HepG2 (cell line): ENCODE results near the gene UGT3A2. TPM values are rescaled to one million over a fixed set of nuclear protein-coding genes. Genes with fewer than 3 reads are reported as not detected.

Experiments used
- ATAC-seq: fragments of 200-7000 bp; cut with Tn5 transposase; 3 replicates; pipeline ENCODE4 v1.9.1; 2020; ENCODE audit warnings: mild to moderate bottlenecking, moderate library complexity
- BruUV-seq: library from RNA; stranded (reverse); fragments of 400-500 nt; replicated peaks from 2 replicates; lab custom pipeline; 2021; lab: Mats Ljungman, UMichigan
- CTCF ChIA-PET: fragments of 300-600 bp; formaldehyde crosslinking; extraction: SDS; loops from one replicate; lab custom pipeline; 2021; ENCODE audit warnings: low total read pairs, inconsistent platforms, low intra/inter-chr PET ratio; lab: Yijun Ruan, JAX
- POLR2A ChIA-PET: fragments of 350-600 bp; sonication (Branson Sonifier 250); formaldehyde crosslinking; loops from one replicate; lab custom pipeline; 2020; ENCODE audit warnings: antibody characterized with exemption, inconsistent platforms; lab: Yijun Ruan, JAX
- DNase-seq: peaks from one replicate; pipeline ENCODE4 v3.0.0-alpha.2; 2015; ENCODE audit warnings: low spot score
- FAIRE-seq: peaks from 3 replicates; lab custom pipeline; 2011; peaks lifted over from hg19 to GRCh38; lab: Jason Lieb, UNC
- H2AFZ ChIP-seq: one replicate; pipeline ENCODE4 v1.6.1; 2011; ENCODE audit warnings: low read length, inconsistent platforms
- H3K27ac ChIP-seq: fragments of 300-600 bp; 3 replicates; pipeline ENCODE4 v1.8.0; 2011; ENCODE audit warnings: mixed run types, mild to moderate bottlenecking, mixed read lengths, low read length, inconsistent platforms; ENCODE audit not compliant: insufficient read depth; ENCODE audit errors: extremely low read length
- H3K27me3 ChIP-seq, 2 experiments: fragments of 200-600 bp in 1 of 2; 2 replicates in 1 of 2; 3 replicates in 1 of 2; pipeline versions ENCODE4 v1.6.0 to v1.8.0; 2011; ENCODE audit warnings: low read length in 2 of 2, mild to moderate bottlenecking in 2 of 2, moderate library complexity in 2 of 2, inconsistent platforms in 1 of 2; ENCODE audit not compliant: insufficient read depth in 2 of 2, control insufficient read depth in 1 of 2
- H3K36me3 ChIP-seq, 2 experiments: fragments of 200-600 bp in 1 of 2; replicated peaks in 1 of 2; 2 replicates in 1 of 2; 3 replicates in 1 of 2; pipeline versions ENCODE4 v1.5.1 to v1.8.0; 2011; ENCODE audit warnings: low read length in 2 of 2, inconsistent platforms in 1 of 2; ENCODE audit not compliant: insufficient read depth in 2 of 2, control insufficient read depth in 1 of 2
- H3K4me1 ChIP-seq: 2 replicates; pipeline ENCODE4 v1.5.1; 2012; ENCODE audit warnings: low read length, inconsistent platforms; ENCODE audit not compliant: insufficient read depth
- H3K4me2 ChIP-seq: 2 replicates; pipeline ENCODE4 v1.6.0; 2011; ENCODE audit warnings: low read depth, low read length, inconsistent platforms
- H3K4me3 ChIP-seq, 3 experiments: fragments of 200-600 bp in 1 of 3; sonication (generic), shearing (Covaris generic) in 1 of 3; replicated peaks in 1 of 3; 2 replicates each; pipeline ENCODE4 v1.5.1; 2011 to 2016; ENCODE audit warnings: low read length in 3 of 3, inconsistent platforms in 2 of 3, low read depth in 2 of 3, mild to moderate bottlenecking in 2 of 3, control low read depth in 1 of 3, mixed read lengths in 1 of 3; ENCODE audit not compliant: insufficient read depth in 1 of 3
- H3K79me2 ChIP-seq: one replicate; pipeline ENCODE4 v1.6.1; 2011; ENCODE audit warnings: low read length, inconsistent platforms; ENCODE audit not compliant: insufficient read depth
- H3K9ac ChIP-seq: 2 replicates; pipeline ENCODE4 v1.6.0; 2011; ENCODE audit warnings: mild to moderate bottlenecking, low read depth, low read length, inconsistent platforms; ENCODE audit not compliant: insufficient read depth
- H3K9me3 ChIP-seq: 2 replicates; pipeline ENCODE4 v1.5.1; 2012; ENCODE audit warnings: mild to moderate bottlenecking, low read length
- H4K20me1 ChIP-seq: 2 replicates; pipeline ENCODE4 v1.6.0; 2011; ENCODE audit warnings: inconsistent platforms, mild to moderate bottlenecking, low read length, moderate library complexity; ENCODE audit not compliant: insufficient read depth
- ATF7 ChIP-seq, 2 experiments: fragments of 450-650 bp in 1 of 2; sonication (generic) in 1 of 2; formaldehyde crosslinking in 1 of 2; IDR thresholded peaks; 2 replicates each; pipeline versions ENCODE4 v1.4.0 to v1.6.1; 2016 to 2020; ENCODE audit warnings: antibody characterized with exemption in 1 of 2, mild to moderate bottlenecking in 1 of 2, missing genetic modification reagents in 1 of 2
- FOXA1 ChIP-seq, 2 experiments: fragments of 450-650 bp in 1 of 2; sonication (generic) in 1 of 2; formaldehyde crosslinking in 1 of 2; IDR thresholded peaks; 2 replicates each; pipeline versions ENCODE4 v1.4.0 to v1.6.1; 2016 to 2020; ENCODE audit warnings: missing genetic modification reagents in 1 of 2
- KLF6 ChIP-seq: IDR thresholded peaks from 2 replicates; pipeline ENCODE4 v1.8.0; 2016; ENCODE audit warnings: missing biosample characterization, missing genetic modification reagents
- MTA3 ChIP-seq: sonication (generic); formaldehyde crosslinking; IDR thresholded peaks from 2 replicates; pipeline ENCODE4 v1.4.0; 2020; ENCODE audit warnings: missing genetic modification reagents
- TRIM24 ChIP-seq: sonication (generic); formaldehyde crosslinking; IDR thresholded peaks from 2 replicates; pipeline ENCODE4 v1.8.0; 2022; ENCODE audit warnings: mild to moderate bottlenecking, missing genetic modification reagents
- ZNF207 ChIP-seq: fragments of 450-650 bp; IDR thresholded peaks from 2 replicates; pipeline ENCODE4 v1.6.1; 2016; ENCODE audit warnings: antibody characterized with exemption, borderline replicate concordance
- ZNF674 ChIP-seq: sonication (generic); formaldehyde crosslinking; IDR thresholded peaks from 2 replicates; pipeline ENCODE4 v1.5.0; 2020; ENCODE audit warnings: low read depth, mild to moderate bottlenecking, missing genetic modification reagents
- ZSCAN12 ChIP-seq: sonication (generic); formaldehyde crosslinking; IDR thresholded peaks from 2 replicates; pipeline ENCODE4 v1.9.0; 2021; ENCODE audit warnings: mild to moderate bottlenecking, missing genetic modification reagents
- WGBS: methylation state at CpG from one replicate; pipeline ENCODE4 v1.1.6; 2017; ENCODE audit warnings: low lambda C conversion rate; 5-methylcytosine and 5-hydroxymethylcytosine counted together
- in situ Hi-C: cut with HindIII; loops from 2 replicates; pipeline ENCODE4 v1.10.0; 2017; ENCODE audit warnings: low pct_unique_long_range_greater_than_20kb; ENCODE audit not compliant: extremely low pct_ligation_motif_present
- intact Hi-C: fragments of 100-400 bp; cut with micrococcal nuclease; formaldehyde crosslinking; loops from one replicate; pipeline ENCODE4 v1.10.0; 2022; ENCODE audit not compliant: unreplicated experiment
- polyA plus RNA-seq, 8 experiments: library from polyadenylated mRNA; depleted of rRNA in 3 of 8; stranded (reverse) in 7 of 8; unstranded in 1 of 8; fragments of >200 nt; fragmentation: Illumina TruSeq in 4 of 8; extraction: Trizol in 4 of 8; gene quantifications; 2 replicates each; pipeline versions ENCODE4 v1.2.1 to v1.2.3, GENCODE V29; 2011 to 2016; ENCODE audit warnings: low read depth in 4 of 8, missing spikeins in 1 of 8, mixed read lengths in 1 of 8; ENCODE audit not compliant: insufficient read depth in 1 of 8
- total RNA-seq, 5 experiments: library from RNA; depleted of rRNA; stranded (reverse); fragments of >200 nt; fragmentation: Illumina TruSeq; extraction: Trizol; gene quantifications; 2 replicates each; pipeline ENCODE4 v1.2.3, GENCODE V29; 2016; ENCODE audit warnings: low read depth in 1 of 5
- TF ChIP-seq, protein P1 (sequence below): sonication (generic); formaldehyde crosslinking; IDR thresholded peaks from 2 replicates; pipeline ENCODE4 v1.8.0; 2022; ENCODE audit warnings: low read depth, missing genetic modification reagents
- TF ChIP-seq, protein P2 (sequence below): sonication (generic); formaldehyde crosslinking; IDR thresholded peaks from 2 replicates; pipeline ENCODE4 v1.4.0; 2020; ENCODE audit warnings: missing genetic modification reagents
- TF ChIP-seq, protein P3 (sequence below), 2 experiments: sonication (generic) in 1 of 2; formaldehyde crosslinking in 1 of 2; IDR thresholded peaks; 2 replicates each; pipeline versions ENCODE4 v1.4.0 to v1.6.1; 2016 to 2020; ENCODE audit warnings: borderline replicate concordance in 1 of 2, low read depth in 1 of 2, mild to moderate bottlenecking in 1 of 2, missing genetic modification reagents in 1 of 2

Gene UGT3A2
- total and polyA plus RNA-seq, 2 of the 13 experiments (the other 11 are each of a cell fraction or from before 2014, with no cell fraction given) = not detected

DNA sequence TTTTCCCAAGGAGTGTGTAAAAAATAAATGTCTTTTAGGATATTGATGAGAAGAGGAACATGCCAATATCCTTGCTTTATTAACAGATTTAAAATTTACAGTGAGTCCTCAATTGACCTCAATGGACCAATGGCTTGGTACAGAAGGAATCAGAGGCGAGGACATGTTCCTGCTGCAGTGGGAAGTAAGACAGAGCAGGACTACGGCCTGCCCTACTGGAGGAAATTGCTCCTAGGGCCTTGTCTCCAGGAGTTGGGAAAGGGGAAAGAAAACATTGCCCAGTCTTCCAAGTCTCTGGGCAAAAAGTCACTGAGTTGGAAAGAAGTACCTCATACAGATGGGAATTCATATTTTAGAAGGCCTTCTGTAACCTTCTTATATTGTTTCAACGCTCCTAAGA lies 33.1 kb upstream of the UGT3A2 start:
- CTCF ChIA-PET = no interaction called here
- FAIRE-seq (no peak), ATAC-seq (no peak), DNase-seq (no peak)
- in situ Hi-C loops = no loop called here
- Histone ChIP-seq H3K9me3 (no peaks in the 10 kb centered on the region), H3K9ac (no peak overlapping the region), H3K79me2 (no peaks in the 10 kb centered on the region), H3K36me3 (no peaks in the 10 kb centered on the region), H3K4me2 (no peak overlapping the region), H3K27ac (no peak overlapping the region), H2AFZ (no peak overlapping the region), H3K4me3 (no peak overlapping the region), H3K4me1 (no peaks in the 10 kb centered on the region), H4K20me1 (no peaks in the 10 kb centered on the region), H3K27me3 (no peaks in the 10 kb centered on the region)
- POLR2A ChIA-PET = no interaction called here
- TF ChIP-seq ZNF674 (CRISPR knock-in tag) (no peak), TRIM24 (CRISPR knock-in tag) (no peak), MTA3 (CRISPR knock-in tag) (no peak), FOXA1 (IDR thresholded peaks at IDR 0.05) (no peak), FOXA1 (CRISPR knock-in tag; IDR thresholded peaks at IDR 0.05) (no peak), ATF7 (IDR thresholded peaks at IDR 0.05) (no peak), ATF7 (CRISPR knock-in tag; IDR thresholded peaks at IDR 0.05) (no peak), ZSCAN12 (CRISPR knock-in tag) (no peak), ZNF207 (no peak), KLF6 (CRISPR knock-in tag) (no peak)
- TF ChIP-seq, protein P1, sequence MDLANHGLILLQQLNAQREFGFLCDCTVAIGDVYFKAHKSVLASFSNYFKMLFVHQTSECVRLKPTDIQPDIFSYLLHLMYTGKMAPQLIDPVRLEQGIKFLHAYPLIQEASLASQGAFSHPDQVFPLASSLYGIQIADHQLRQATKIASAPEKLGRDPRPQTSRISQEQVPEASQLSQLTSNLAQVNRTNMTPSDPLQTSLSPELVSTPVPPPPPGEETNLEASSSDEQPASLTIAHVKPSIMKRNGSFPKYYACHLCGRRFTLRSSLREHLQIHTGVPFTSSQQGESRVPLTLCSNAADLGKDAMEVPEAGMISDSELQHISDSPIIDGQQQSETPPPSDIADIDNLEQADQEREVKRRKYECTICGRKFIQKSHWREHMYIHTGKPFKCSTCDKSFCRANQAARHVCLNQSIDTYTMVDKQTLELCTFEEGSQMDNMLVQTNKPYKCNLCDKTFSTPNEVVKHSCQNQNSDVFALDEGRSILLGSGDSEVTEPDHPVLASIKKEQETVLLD (CRISPR knock-in tag) = no peak
- TF ChIP-seq, protein P2, sequence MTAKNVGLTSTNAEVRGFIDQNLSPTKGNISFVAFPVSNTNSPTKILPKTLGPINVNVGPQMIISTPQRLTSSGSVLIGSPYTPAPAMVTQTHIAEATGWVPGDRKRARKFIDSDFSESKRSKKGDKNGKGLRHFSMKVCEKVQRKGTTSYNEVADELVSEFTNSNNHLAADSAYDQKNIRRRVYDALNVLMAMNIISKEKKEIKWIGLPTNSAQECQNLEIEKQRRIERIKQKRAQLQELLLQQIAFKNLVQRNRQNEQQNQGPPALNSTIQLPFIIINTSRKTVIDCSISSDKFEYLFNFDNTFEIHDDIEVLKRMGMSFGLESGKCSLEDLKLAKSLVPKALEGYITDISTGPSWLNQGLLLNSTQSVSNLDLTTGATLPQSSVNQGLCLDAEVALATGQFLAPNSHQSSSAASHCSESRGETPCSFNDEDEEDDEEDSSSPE (CRISPR knock-in tag) = no peak
- TF ChIP-seq, protein P3, sequence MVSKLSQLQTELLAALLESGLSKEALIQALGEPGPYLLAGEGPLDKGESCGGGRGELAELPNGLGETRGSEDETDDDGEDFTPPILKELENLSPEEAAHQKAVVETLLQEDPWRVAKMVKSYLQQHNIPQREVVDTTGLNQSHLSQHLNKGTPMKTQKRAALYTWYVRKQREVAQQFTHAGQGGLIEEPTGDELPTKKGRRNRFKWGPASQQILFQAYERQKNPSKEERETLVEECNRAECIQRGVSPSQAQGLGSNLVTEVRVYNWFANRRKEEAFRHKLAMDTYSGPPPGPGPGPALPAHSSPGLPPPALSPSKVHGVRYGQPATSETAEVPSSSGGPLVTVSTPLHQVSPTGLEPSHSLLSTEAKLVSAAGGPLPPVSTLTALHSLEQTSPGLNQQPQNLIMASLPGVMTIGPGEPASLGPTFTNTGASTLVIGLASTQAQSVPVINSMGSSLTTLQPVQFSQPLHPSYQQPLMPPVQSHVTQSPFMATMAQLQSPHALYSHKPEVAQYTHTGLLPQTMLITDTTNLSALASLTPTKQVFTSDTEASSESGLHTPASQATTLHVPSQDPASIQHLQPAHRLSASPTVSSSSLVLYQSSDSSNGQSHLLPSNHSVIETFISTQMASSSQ (IDR thresholded peaks at IDR 0.05; ENCODE audit: low read depth) = no peak
- TF ChIP-seq, protein P3 (CRISPR knock-in tag; IDR thresholded peaks at IDR 0.05; ENCODE audit: borderline replicate concordance) = no peak
- 91% methylated on average over 3 of the region's 3 CpGs for WGBS
- BruUV-seq = no TSS peak
- intact Hi-C loops = no loop called here
